HG02642 (cell line): ENCODE results near the gene TENT4A.
A peak's percentile ranks its signal among the peaks of the same experiment; 100 is the strongest.

Experiments
- ATAC-seq: cut with Tn5 transposase; IDR thresholded peaks from one replicate; pipeline ENCODE4 v1.9.1; 2021; ENCODE audit warnings: mild to moderate bottlenecking; ENCODE audit not compliant: unreplicated experiment, poor library complexity

Gene TENT4A

GRCh38 chr5:6729386-6730310 lies 16.4 kb downstream of the TENT4A start:
- ATAC-seq, result peak; percentile 36

GRCh38 chr5:6730407-6730806 lies 17.2 kb downstream of the TENT4A start:
- peak; percentile 40 for ATAC-seq

- no peak for ATAC-seq
These were observed 17.6 kb downstream of the TENT4A start for GRCh38 chr5:6730807-6731206.

GRCh38 chr5:6731465-6732237 lies 18.4 kb downstream of the TENT4A start:
- ATAC-seq, result no peak

- no peak for ATAC-seq
These were observed 19.6 kb downstream of the TENT4A start for GRCh38 chr5:6732634-6733410.

- ATAC-seq, result no peak
These were observed 20.4 kb downstream of the TENT4A start for GRCh38 chr5:6733411-6734242.

- no peak for ATAC-seq
These were observed 21.0 kb downstream of the TENT4A start for GRCh38 chr5:6734243-6734700.

GRCh38 chr5:6734781-6735180 lies 21.5 kb downstream of the TENT4A start:
- ATAC-seq, result no peak

- no peak for ATAC-seq
These were observed 22.9 kb downstream of the TENT4A start for GRCh38 chr5:6736106-6736505.

- no peak for ATAC-seq
These were observed 23.4 kb downstream of the TENT4A start for GRCh38 chr5:6736524-6737042.

GRCh38 chr5:6737043-6737941 lies 24.1 kb downstream of the TENT4A start:
- ATAC-seq, result peak; percentile 78

- no peak for ATAC-seq
These were observed 26.4 kb downstream of the TENT4A start for GRCh38 chr5:6739603-6740002.

- no peak for ATAC-seq
These were observed 27.4 kb downstream of the TENT4A start for GRCh38 chr5:6740586-6741150.

- ATAC-seq, result no peak
These were observed 29.0 kb downstream of the TENT4A start for GRCh38 chr5:6742081-6742758.

GRCh38 chr5:6743161-6743560 lies 29.9 kb downstream of the TENT4A start:
- no peak for ATAC-seq

- ATAC-seq, result no peak
These were observed 31.8 kb downstream of the TENT4A start for GRCh38 chr5:6744841-6745705.
